ENCODE results near the gene TP53I3.

DNA sequence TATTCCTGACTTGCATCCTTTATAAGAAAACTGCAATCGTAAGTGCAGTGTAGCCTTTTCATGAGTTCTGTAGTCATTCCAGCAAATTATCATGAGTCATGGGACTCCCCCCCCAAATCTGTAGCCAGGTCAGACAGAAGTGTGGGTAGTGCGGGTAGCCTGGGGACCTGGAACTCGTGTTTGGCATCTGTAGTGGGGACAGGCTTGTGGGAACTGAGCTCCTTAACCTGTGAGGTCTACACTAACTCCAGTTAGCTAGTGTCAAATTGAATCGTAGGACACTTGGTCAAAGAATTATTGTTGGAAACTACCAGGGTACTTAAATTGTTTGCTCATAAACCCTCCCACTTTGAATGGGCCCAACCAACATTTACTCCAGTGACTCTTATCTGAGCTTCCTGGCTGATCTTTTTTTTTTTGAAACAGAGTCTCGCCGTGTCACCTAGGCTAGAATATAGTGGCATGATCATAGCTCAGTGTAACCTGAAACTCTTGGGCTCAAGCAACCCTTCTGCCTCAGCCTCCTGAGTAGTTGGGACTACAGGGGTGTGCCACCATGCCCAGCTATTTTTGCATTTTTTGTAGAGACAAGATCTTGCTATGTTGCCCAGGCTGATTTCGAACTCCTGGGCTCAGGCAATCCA, 26.1 kb upstream of the TP53I3 start:
- TF ChIP-seq, protein P1, sequence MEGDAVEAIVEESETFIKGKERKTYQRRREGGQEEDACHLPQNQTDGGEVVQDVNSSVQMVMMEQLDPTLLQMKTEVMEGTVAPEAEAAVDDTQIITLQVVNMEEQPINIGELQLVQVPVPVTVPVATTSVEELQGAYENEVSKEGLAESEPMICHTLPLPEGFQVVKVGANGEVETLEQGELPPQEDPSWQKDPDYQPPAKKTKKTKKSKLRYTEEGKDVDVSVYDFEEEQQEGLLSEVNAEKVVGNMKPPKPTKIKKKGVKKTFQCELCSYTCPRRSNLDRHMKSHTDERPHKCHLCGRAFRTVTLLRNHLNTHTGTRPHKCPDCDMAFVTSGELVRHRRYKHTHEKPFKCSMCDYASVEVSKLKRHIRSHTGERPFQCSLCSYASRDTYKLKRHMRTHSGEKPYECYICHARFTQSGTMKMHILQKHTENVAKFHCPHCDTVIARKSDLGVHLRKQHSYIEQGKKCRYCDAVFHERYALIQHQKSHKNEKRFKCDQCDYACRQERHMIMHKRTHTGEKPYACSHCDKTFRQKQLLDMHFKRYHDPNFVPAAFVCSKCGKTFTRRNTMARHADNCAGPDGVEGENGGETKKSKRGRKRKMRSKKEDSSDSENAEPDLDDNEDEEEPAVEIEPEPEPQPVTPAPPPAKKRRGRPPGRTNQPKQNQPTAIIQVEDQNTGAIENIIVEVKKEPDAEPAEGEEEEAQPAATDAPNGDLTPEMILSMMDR (IDR thresholded peaks at IDR 0.05): no peak
- no peak for TF ChIP-seq POLR2A (IDR thresholded peaks at IDR 0.05)

All from prostate gland (tissue), 2 donors.